HG03378 (cell line): ENCODE measurements around the gene CLCN1.

Source experiments
- ATAC-seq: cut with Tn5 transposase; IDR thresholded peaks from one replicate; pipeline ENCODE4 v1.9.1; 2021; ENCODE audit warnings: mild to moderate bottlenecking, moderate library complexity; ENCODE audit not compliant: unreplicated experiment

Gene CLCN1

GRCh38 chr7:143395187-143396149, 79.6 kb downstream of the CLCN1 start:
- no peak for ATAC-seq

- ATAC-seq, result no peak
Measured at GRCh38 chr7:143396182-143396581, 80.3 kb downstream of the CLCN1 start.

GRCh38 chr7:143396625-143397556, 81.0 kb downstream of the CLCN1 start:
- ATAC-seq, result no peak

- no peak for ATAC-seq
Measured at GRCh38 chr7:143397710-143398530, 82.0 kb downstream of the CLCN1 start.

GRCh38 chr7:143398616-143399015, 82.7 kb downstream of the CLCN1 start:
- ATAC-seq, result no peak

- no peak for ATAC-seq
Measured at GRCh38 chr7:143399151-143399550, 83.2 kb downstream of the CLCN1 start.

GRCh38 chr7:143399642-143400041, 83.7 kb downstream of the CLCN1 start:
- no peak for ATAC-seq

- ATAC-seq, result no peak
Measured at GRCh38 chr7:143401265-143401664, 85.4 kb downstream of the CLCN1 start.
